Hematopoietic multipotent progenitor cell (in vitro differentiated cells): Measurements from ENCODE around the gene ABCC1. TPM values are rescaled to one million over a fixed set of nuclear protein-coding genes. Genes with fewer than 3 reads are reported as not detected.
"Not testable (repeated sequence)": the region's sequence is repeated elsewhere in the genome, so short reads cannot be mapped to it uniquely, and the experiment has no call there.

Source experiments
- DNase-seq, 3 donors: peaks; one replicate each; pipeline ENCODE4 v3.0.0-alpha.2; 2011 to 2015; ENCODE audit warnings: low read depth in 2 of 3, low spot score in 2 of 3
- total RNA-seq: library from RNA; depleted of rRNA; stranded (reverse); fragments of >200 nt; gene quantifications from one replicate; pipeline ENCODE4 v1.2.3, GENCODE V29; 2012

ABCC1 gene
- total RNA-seq, 1 donor = 168 TPM

DNA sequence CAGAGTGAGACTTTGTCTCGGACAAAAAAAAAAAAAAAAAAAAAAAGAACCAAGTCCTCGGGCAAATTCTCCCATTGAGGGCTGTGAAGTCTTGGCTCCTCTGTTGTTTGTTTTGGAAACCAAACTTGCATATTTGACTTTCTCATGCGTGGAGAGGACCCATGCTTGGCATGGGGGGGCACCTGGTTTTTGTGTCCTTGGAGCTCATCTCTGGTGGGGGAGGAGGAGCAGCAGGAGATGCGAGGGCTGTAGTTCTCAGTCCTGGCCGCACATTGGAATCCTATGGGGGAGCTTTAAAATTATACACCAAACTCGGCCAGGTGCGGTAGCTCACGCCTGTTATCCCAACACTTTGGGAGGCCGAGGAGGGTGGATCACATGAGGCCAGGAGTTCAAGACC, 199.3 kb downstream of the ABCC1 start:
- no peak for DNase-seq

DNA sequence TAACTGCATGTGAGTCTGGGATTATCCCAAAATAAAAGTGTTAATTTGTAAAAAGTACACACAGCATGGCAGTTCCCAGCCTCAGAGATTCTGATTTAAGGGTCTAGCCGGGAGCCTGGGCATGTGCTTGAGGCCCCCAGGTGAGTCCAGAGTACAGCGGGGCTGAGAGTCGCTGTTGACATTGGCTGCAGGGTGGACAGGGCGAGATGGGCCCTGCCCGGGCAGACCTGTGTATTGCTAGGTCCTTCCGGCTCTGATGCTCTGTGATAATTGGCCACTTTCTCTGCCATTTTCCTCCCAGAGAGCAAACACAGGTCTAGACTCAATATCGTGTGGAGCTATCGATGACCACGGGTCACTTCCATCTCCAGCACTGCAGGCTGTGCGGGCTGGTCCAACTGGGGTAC, 200.3 kb downstream of the ABCC1 start:
- DNase-seq = no peak

DNA sequence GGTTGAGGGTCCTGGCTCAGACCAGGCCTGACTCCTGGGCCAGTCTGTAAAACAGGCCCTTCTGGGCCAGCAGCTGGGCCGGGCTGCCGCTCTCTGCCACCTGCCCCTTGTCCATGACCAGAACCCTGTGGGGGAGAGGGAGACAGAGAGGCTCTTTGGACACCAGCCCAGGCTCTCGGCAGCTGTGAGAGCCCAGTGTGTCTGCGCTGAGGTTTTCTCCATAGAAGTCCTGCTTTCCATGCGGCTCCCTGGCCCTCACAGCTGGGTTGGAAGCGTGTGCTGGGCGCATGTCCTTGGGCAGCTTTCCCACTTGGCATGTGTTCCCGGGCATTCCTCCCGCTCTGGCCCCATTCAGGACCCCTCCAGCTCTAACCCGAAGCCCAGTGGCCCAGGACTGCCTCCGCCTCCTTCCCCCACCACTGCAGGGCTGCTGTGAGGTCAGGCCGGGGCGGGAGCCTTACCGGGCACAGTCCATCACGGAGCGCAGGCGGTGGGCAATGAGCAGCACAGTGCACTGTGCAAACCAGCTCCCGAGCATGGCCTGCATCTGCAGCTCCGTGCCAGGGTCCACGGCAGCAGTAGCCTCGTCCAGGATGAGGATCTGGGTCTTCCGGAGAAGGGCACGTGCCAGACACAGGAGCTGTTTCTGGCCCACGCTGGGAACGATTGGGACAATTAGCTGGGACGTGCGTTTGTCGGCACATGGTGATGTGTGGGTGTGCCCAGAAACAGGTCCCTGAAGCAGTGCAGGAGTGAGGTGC, 200.9 kb downstream of the ABCC1 start:
- DNase-seq = no peak

DNA sequence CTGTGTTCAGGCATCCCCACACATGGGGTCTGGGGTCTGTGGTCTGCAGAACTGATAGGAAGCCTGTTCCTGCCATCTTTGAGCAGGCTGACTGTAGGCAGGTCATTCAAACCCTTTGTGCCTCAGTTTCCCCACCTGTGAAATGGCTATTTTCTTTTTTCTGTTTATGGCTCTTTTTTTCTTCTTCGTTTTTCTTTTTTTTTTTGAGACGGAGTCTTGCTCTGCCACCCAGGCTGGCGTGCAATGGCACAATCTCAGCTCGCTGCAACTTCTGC, 201.4 kb downstream of the ABCC1 start:
- no peak for DNase-seq

DNA sequence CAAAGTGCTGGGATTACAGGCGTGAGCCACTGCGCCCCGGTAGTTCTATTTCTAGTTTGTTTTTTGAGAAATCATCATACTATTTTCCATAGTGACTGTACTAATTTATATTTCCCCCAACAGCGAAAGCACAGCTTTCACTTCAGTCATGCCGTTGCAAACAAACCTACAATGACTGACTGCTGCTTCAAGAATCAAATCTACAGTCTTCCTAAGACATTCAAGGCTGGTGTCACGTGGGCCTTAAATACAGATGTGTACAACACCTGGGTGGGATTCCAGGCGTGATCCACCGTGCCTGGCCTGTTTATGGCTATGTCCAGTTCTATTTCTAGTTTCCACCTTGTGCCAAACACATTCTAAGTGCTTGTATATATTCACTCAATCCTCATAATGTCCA, 201.9 kb downstream of the ABCC1 start:
- DNase-seq = no peak

DNA sequence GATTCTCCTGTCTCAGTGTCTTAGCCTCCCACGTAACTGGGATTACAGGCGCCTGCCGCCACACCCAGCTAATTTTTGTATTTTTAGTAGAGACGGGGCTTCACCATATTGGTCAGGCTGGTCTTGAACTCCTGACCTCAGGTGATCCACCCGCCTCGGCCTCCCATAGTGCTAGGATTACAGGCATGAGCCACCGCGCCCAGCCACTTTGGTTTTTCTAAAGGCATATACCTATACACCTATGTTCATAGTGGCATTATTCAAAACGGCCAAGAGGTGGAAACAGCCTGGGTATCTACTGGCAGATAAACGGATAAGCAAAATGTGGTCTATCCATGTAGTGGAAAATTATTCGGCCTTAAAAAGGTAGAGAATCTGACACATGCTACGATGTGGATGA, 203.6 kb downstream of the ABCC1 start:
- DNase-seq = not testable (repeated sequence)

DNA sequence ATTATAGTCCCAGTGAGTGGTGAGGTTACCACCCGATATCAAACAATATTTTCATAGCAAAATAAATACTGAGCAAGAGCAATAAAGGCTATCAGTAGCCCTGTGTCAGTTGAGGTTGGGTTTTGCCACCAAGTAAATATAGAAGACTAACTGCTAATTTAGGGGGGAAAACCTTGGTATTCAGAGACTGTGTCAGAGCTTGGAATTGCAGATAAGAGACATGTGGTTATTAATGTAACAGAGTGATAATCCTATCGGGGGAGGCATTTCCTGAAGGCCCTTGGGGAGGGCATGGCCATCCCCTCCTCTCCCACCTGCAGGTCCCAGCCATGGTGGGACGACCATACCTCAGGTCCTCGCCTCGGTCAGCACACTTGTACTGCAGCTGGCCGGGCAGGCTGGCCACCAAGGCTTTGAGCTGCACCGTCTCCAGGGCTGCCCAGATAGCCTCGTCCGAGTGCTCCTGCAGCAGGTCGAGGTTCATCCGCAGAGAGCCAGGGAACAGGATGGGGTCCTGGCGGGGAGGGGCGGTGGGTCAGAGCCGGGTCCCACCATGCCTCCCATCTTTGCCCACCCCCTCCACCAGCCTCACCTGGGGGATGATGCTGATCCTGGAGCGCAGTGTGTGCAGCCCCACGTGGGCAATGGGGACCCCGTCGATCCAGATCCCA, 205.0 kb downstream of the ABCC1 start:
- DNase-seq = peak in 2 of 3 donors; percentile 31 to 34

DNA sequence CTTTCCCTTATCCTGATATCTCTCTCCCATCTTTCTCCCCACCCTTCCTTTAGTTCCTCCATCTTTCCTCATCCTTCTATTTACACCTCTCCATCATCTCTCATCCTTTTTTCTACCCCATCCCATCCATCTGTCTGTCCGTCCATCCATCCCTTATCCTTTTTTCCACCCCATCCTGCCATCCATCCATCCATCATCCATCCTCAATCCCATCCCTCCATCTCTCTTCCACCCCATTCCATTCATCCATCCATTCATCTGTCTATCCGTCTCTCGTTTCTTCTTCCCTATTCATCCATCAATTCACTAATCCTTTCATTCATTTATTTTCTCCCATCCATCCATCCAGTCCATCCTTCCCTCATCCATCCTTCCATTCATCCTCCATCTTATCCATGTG, 205.8 kb downstream of the ABCC1 start:
- DNase-seq = no peak

DNA sequence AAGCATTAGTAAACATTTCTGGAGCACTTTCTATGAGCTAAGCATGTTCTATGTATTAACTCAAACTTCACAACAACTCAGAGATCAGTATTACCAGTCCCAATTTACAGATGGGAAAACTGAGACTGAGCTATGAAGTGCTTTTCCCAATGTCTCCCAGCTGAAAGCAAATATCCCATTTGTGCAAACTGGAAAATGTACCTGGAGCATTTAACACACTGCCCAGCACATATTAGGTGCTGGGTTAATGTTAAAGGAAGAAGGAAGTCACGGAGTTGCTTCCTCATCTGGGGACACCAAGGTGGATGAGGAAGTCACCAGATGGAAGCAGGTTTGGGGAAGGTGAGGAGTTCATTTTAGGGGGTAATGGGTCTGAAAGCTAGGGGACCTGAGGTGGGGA, 207.8 kb downstream of the ABCC1 start:
- no peak for DNase-seq

DNA sequence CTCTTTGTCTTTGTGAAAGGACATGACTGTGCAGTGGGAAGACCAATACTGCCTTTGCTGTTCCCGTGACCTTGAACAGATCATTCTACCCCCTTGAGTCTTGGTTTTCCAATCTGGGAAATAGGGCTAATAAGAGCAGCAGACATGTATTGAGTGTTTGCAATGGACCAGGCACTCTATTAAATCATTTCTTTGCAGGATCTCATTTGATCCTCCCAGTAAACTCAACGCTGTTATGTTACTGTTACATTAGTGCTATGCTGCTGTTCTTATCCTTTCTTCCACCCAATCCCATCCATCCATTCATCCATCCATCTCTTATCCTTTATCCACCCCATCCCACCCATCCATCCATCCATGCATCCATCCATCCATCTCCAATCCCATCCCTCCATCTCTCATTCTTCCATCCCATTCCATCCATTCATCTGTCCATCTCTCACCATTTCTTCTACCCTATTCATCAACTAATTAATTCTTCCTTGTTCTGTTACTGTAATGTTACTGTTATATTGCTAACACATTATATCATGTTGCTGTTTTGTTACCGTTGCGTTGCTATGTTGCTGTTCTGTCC, 208.8 kb downstream of the ABCC1 start:
- DNase-seq = no peak

DNA sequence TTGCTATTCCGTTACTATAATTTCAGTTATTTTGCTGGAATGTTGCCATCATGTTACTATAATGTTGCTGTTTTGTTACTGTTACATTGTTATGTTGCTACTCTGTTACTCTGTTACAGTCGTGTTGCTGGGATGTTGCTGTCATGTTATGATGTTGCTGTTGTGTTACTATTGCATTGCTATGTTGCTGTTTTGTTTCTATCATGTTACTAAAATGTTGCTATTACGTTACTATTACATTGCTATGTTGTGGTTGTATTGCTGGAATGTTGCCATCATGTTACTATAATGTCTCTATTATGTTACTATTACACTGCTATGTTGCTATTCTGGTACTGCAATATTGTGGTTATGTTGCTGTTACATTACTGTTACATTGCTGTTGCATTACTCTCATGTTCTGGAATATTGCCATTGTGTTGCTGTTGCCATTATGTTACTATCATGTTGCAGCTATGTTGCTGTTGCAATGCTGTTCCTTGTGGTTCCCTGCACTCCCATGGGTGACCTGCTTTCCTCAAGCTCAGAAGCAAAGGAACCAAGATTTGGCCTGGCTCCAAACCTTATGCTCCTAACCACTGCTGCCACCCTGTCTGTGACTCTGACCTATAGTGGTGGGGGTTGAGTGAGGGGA, 209.4 kb downstream of the ABCC1 start:
- DNase-seq = peak in 1 of 3 donors; percentile 26

DNA sequence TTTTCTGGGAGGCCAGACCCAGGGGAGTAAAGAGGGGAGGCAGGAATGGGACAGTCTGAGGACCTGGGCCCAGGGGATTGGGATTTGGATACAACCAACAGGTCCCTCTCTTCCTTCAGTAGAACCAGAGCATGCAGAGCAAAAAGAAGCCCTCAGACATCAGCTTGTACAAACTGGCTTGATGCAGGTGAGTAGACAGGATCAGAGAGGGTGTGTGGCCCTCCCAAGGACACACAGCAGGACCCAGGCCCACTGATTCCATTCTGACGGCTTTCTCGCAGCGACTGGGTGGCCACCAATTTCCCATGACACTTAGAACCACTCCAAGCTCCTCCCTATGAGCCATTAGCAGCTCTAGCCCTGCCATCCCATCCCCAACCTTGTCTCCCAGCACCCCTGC, 210.2 kb downstream of the ABCC1 start:
- DNase-seq = no peak

DNA sequence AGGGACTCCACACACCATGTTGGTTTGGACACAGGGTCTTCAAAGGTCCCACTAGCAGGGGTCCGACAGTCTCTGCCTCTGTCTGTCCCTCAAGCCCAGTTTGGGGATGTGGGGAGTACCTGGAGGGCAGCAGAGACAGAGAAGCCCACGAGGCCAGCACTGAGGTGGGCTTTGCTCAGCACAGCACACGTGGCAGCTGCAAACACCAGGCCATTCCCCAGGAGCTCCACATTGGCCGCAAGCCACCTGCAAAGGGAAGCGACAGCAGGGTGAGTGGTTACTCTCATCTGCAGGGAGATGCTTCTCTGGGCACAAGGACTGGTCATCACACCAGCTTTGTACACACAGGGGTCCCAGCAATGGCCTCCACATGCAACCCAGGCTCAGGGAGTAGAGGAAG, 211.9 kb downstream of the ABCC1 start:
- DNase-seq = no peak

DNA sequence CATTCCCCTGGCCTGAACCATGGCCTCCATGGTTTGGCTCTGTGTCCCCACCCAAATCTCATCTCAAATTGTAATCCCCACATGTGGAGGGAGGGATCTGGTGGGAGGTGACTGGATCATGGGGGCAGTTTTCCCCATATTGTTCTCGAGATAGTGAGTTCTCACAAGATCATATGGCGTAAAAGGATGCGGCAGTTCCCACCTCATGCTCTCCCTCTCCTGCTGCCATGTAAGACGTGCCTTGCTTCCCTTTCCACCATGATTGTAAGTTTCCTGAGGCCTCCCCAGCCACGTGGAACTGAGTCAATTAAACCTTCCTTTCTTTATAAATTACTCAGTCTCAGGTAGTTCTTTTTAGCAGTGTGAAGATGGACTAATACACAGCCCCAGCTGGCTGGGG, 212.4 kb downstream of the ABCC1 start:
- not testable (repeated sequence) for DNase-seq

DNA sequence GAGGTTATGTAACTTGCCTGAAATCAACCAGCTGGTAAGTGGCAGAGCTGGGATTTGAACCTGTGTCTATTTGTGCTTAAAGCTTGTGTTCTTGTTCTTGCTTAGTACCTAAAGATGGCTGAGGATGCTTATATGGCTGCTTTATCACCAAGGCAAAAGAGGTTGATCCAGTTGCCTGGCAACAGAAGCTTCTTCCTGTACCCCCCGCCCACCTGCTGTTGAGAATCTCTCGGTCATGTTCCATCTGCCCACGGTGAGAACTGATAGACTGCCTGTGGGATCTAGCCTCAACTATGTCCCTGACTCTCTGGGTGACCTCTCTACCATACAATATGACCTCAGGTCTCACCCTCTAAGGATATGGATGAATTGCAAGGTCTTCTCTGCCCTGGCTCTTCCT, 213.2 kb downstream of the ABCC1 start:
- DNase-seq = no peak

DNA sequence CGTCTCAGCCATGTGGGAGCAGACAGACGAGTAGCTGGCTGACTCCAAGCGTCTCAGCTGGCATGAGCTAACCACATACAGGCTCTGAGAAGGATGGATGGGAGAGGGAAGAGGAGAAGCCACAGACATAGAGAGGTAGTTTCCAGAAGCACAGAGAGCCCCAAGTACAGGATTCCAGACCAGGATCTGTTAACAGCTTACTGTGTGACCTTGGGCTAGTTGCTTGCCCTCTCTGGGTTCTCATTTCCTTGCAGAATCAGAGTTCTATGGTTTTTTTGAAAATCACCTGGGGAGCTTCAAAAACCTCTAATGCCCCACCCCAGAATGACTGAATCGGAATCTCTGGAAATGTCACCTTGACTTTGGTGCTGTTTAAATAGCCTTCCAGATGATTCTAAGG, 213.7 kb downstream of the ABCC1 start:
- DNase-seq = no peak

DNA sequence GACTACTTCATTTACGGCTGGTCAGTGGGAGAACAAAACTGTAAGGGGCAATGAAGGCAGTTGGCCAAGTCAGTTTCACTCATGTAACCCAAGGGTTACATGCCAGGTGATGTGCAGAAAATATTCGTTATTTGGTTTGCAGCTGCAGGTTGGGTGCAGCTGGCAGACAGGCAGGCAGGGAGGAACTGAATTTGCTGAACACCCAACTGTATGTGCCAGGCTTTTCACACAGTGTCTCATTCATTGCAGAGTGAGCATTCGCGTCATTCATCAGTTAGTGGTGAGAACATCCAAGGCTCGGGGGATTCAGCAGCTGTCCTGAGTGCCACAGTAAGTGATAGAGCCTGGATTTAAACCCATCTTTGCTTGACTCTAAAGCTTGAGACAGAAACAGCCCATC, 214.2 kb downstream of the ABCC1 start:
- DNase-seq = no peak

DNA sequence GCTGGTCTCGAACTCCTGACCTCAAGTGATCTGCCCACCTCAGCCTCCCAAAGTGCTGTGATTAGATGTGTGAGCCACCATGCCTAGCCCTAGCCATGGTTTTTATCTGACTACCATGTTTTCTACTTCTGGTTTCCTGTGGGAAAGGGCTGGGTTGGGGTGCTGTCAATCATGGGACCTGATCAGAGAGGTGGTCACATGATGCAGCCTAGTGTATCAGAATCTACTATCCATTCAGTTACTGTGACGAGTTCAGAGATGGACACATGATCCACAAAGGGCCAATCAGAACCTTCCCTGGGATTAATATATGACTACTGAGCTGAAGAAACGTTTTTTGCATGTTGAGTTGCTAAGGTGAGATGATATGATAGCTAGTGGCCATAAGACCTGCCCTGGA, 214.8 kb downstream of the ABCC1 start:
- DNase-seq = no peak

DNA sequence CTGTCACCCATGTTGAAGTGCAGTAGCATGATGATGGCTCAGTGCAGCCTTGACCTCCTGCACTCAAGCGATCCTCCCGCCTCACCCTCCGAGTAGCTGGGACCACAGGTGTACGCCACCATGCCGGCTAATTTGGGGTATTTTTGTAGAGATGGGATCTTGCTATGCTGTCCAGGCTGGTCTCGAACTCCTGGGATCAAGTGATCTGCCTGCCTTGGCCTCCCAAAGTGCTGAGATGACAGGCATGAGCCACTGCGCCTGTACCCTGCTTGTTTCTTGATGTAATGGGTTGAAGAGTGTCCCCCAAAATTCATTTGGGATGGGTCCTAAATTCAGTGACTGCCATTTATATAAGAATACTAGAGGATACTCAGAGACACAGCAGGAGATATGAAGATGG, 216.7 kb downstream of the ABCC1 start:
- DNase-seq = no peak

DNA sequence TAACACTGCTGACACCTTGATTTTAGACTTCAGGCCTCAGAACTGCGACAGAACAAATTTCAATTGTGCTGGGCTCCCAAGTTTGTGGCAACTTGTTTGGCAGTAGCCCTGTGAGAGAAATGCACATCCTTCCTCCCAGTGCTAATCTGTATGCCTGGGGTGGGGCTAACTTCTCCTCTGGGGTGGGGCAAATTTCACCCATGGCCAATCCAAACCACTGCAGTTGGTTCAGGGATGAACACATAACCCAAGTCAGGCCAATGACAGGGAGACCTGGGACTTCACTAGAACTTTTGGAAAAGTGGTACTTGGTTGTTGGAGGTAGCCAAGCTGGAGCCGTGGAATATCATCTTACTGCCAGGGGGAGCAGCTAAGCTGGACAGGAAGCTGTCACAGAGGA, 217.5 kb downstream of the ABCC1 start:
- no peak for DNase-seq

DNA sequence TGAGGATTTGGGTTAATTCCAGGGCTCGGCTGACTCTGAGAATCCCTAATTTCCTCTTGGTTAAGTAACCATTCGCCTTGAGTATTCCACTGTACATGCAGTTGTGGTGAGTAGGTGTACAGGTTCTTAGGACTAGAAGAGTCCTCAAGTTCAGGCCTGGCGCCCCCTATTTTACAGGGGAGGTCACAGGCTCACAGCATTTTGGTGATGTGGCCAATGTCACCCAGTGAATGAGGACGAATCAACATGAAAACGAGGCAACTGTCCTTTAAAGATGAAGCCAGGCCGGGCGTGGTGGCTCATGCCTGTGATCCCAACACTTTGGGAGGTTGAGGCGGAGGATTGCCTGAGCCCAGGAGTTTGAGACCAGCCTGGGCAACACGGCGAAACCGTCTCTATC, 218.5 kb downstream of the ABCC1 start:
- DNase-seq = no peak

DNA sequence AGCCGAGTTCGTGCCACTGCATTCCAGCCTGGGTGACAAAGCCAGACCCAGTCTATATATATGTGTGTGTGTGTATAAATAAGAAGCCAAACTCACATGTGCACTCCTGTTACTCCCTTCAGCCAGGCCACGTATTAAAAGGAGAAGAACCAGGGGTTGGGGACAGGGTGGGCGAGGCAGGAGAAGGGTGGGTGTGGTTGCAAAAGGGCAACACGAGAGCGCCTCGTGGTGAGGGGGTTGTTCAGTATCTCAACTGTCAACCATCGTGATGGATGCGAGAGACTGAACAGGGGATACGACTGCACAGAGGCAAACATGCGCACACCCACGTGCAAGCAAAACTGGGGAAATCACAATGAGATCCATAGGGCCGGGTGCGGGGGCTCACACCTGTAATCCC, 219.0 kb downstream of the ABCC1 start:
- no peak for DNase-seq
